ENCODE data around the gene CEP192.
"Not testable (repeated sequence)": the region's sequence is repeated elsewhere in the genome, so short reads cannot be mapped to it uniquely, and the experiment has no call there.

Gene CEP192

GRCh38 chr18:12995424-12995823, 4.3 kb downstream of the CEP192 start:
- no peak for DNase-seq

DNA sequence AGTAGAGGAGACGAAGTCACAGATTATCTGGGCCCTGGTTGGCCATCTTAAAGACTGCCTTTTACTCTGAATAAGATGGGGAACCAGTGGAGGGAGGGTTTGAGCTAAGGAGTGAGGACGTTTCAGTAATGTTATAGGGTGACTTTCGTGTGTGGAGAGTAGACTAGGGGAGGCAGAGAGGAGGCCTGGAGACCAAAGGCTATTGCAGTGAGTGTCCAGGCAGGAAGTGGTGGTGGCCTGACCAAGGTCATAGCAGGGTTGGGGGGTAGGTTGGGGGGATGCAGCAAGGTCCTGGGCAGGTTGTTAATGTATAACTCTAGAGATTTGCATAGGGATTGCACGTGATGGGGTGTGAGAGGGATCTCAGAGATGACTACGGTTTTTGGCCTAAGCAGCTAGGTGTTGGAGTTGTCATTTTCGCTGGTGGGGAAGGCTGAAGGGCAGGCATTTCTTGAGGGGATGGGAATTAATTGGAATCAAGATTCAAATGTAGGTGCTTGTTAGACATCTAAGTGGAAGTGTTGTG, 4.9 kb downstream of the CEP192 start:
- DNase-seq: no peak

DNA sequence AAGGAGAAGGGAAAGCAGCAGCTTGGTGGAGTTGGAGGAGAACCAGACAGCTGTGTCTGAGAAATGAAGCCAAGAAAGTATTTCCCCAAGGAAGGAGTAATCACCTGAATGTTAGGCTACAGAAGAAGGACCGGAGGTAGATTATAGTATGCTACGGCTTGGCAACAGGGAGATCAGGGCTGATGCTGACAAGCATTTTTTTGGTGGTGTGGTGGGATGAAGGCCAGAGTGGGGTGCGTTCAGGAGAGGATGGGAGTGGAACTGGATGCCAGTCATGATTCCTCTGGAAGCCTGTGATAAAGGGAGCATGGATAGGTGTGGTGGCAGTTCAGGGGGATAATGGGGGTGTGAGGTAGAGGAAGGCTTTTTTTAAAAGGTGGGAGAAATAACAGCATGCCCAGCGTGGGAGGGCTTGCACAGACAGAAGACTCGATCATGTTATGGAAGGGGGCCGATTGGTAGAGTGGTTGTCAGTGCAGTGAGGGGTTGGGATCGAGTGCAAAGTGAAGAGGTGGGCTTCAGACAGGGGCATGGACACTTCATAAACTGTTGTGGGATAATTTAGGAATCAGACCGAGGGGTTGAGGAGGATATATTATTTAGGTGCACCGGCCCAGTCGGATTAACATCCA, 5.6 kb downstream of the CEP192 start:
- DNase-seq: no peak

- DNase-seq: not testable (repeated sequence)
These were observed 6.2 kb downstream of the CEP192 start for GRCh38 chr18:12997330-12997729.

GRCh38 chr18:12998332-12999060, 7.3 kb downstream of the CEP192 start:
- no peak for DNase-seq

DNA sequence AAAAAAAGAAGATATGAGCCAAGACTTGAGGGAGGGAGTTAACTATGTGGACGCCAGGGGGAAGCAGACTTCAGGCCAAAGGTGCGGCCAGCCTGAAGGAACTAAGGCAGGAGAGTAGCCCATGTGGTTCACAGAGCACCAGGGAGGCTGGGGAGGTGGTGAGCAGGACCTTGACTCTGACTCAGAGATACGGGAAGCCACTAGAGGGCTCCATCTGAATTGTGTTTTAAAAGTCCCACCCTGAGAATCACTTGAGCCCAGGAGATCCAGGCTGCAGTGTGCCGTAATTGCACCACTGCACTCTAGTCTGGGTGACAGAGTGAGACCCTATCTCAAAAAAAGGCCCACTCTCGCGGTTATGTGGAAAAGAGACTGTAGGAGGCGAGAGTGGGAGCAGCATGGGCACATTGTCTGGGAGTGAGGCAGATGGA, 12.3 kb downstream of the CEP192 start:
- DNase-seq: no peak

DNA sequence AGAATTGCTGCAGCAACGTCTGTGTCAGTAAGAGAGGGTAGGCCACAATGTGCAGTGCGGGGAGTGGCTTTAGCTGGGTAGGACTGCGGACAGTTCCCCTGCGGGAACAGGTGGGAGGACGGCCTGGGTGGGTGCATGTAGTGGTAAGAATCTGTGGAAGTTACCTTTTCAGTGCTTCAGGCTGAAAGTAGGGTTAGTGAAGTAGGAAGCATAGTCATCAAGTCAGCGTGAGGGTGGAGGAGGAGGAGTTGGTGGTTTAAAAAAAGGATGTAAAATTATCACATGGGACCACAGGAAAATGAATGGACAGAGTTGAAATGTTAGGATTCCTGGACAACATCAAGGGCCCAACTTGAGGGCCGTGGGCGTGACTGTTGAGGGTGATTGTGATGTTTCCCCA, 13.2 kb downstream of the CEP192 start:
- no peak for DNase-seq

- DNase-seq: no peak
These were observed 14.1 kb downstream of the CEP192 start for GRCh38 chr18:13005289-13005688.

DNA sequence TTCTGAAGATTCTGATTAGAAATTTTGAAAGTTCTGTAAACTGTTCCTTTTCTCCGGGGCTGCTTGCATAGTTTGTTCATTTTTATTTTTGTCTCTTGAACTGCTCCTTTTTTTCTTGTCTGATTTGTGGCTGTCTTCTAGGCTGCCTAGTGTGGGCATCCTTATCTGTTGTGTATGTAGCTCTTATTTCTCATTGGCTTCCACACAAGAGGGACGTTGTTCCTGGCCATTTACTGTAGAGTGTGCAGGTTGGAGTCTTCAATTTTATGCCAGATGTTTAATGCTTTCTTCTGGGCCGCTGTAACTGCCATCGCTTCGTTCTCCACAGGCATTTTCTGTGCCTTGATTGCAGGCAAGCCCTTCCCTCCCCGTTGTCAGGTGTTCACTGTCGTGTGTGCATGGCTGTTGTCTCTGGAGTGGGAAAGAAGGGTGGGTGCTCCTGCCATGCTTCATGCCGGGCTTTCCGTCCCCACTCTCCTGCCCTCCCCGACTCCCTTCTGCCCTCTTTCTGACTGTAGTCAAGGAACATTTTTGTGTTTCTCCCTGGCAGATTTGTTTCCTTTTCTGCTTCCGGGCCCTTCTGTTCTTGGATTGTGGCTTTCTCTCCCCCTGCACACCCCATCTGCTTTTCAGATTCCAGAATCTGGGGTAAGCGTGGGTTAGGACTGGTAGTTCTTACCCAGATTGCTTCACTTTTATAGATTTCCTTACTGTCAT, 15.5 kb downstream of the CEP192 start:
- DNase-seq: no peak

DNA sequence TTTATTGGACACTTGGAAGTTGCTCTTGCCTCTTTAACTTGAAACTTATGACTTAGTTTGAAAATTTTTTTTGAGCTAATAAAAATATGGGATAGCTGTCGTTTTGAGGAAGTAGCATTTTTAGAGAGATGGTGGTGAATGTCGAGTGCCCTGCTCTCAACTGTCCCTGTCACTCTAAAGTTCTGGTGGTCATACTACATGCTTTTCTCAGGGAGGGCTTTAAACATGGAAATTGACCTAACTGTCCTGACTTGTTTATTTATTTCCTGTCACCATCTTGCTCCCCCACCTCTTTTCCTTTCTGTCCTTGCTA, 16.0 kb downstream of the CEP192 start:
- DNase-seq: no peak

GRCh38 chr18:13011719-13012118, 20.6 kb downstream of the CEP192 start:
- no peak for DNase-seq

DNA sequence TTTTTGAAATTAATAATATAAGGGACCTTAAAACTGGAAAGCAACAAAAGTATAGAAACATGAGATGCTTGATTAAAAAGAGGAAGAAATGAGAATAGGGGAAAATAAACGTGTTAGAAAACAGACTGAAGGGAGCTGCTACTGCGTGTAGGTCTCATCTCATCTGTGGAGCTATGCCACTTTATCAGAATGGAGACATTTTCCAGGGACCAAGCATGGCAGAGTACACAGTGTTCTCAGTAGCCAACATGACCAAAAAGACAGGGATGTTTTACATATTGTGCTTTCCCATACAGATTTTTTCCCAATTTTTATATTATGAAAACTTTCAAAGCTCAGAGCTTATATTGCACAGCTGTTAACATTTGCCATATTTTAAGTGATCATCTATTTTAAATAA, 23.1 kb downstream of the CEP192 start:
- DNase-seq: no peak

DNA sequence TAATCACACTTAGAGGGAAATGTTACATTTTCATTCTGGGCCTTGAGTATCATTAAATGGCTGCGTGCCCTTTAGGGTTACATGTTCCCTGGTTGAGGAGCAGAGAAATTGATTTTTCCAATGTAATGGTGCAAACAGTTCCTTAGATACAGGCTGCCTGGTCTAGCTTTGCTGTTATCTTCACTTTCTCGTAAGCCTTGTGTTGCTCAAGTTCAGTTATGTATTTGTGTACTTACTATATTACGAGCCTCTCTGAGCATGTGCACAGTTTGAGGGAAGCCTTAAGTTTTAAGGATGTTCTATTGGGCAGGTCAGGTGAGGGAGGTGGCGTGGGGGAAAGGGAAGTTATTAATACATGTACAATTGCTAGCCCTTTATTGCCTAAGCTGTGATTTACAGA, 23.7 kb downstream of the CEP192 start:
- DNase-seq: no peak

GRCh38 chr18:13017247-13017875, 26.2 kb downstream of the CEP192 start:
- DNase-seq: no peak

- DNase-seq: no peak
These were observed 27.2 kb downstream of the CEP192 start for GRCh38 chr18:13018374-13018773.

GRCh38 chr18:13019301-13019700, 28.1 kb downstream of the CEP192 start:
- no peak for DNase-seq

DNA sequence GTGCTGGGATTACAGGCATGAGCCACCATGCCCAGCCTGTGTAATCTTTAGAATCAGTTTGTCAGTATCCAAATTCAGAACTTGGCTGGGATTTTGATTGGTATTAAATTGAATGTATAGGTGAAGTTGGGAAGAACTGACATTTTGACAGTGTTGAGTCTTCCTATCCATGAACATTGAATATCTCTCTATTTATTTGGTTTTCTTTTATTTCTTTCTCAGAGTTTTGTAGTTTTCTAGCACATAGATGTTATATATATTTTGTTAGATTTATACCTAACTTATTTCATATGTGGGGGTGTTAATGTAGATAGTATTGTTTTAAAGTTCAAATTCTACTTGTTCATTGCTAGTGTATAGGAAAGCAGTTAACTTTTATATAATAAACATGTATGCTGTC, 31.5 kb downstream of the CEP192 start:
- no peak for DNase-seq

- no peak for DNase-seq
These were observed 34.1 kb downstream of the CEP192 start for GRCh38 chr18:13025233-13025632.

DNA sequence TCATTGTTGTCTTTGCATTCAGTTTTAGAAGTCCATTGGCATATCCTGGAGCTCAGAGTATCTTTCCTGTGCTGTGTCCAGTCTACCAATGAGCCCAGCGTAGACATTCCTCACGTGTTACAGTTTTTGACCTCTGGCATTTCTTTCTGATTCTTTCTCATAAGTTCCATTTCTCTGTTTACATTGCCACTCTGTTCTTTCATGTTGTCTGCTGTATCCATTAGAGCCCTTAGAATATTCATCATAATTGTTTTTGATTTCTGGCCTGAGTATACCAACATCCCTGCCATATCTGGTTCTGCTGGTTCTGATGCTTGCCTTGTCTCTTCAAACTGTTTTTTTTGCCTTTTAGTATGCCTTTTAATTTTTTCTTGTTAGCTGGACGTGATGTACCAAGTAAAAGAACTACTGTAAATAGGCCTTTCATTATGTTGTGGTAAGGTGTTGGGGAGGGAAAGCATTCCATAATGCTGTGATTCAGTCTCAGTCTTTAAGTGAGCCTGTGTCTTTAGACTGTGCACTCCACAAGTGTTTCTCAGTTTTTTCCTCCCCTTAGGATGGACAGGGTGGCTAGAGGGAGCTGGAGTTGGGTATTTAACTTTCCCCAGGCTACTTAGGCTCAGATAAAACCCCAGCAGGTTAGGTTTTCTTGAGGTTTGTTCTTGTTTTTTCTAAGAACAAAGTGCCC, 35.6 kb downstream of the CEP192 start:
- no peak for DNase-seq

DNA sequence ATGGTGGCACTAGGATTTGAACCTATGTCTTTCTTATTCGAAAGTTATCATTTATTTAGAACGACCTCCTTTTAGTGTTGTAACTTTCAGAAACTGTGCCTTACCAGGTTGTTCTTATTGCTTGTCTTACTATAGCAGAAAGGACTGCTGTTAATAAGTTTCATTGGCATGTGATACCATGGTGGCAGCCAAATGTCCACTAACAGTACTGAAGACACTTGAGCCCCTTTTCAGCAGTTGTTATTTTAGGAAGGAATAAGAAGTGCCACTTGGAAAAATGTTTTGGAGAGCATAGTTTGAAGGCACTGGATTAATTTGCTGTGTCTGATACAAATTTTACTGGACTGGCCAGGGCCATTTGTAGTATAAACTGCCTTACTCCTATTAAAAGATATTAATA, 37.7 kb downstream of the CEP192 start:
- DNase-seq: no peak

DNA sequence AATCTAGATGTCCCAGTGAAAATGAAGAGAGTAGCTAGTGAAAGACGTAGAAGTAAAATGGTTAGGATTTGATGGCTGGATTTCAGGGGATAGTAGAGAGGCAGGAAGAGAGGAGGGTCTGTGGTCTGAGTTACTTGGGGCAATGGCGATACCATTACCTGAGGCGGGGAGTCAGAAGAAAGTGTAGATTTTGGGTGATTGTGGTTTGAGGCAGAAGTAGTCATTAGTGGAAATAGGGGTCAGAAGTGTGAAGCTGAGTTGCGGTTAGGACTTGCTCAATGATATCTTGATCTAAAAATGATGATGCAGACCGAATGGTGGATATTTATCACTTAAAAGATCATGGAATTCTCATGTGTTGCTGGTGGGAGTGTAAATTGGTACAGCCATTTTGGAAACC, 41.0 kb downstream of the CEP192 start:
- DNase-seq: no peak

DNA sequence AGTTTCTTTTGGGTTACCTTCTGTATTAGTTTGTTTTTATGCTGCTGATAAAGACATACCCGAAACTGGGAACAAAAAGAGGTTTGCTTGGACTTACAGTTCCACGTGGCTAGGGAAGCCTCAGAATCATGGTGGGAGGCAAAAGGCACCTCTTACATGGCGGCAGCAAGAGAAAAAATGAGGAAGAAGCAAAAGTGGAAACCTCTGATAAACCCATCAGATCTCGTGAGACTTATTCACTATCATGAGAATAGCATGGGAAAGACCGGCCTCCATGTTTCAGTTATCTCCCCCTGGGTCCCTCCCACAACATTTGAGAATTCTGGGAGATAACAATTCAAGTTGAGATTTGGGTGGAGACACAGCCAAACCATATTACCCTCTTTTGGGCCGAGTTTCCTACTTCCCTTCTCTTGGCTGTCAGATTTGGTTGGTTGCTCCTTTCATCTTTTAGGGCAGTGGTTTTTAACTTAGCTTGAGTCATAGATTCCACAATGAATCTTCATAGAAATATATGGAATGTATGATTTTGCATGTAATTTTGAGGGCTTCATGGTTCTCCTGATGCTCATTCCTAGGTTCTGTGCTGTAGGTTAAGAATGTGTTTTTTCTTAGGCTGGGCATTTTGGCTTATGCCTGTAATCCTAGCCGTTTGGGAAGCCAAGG, 44.2 kb downstream of the CEP192 start:
- DNase-seq: no peak

All from NCI-H446 treated with DMSO at 0.1 percent for 48 hours (cell line).